ENCODE data around the gene MCIDAS. TPM values are rescaled to one million over a fixed set of nuclear protein-coding genes. Genes with fewer than 3 reads are reported as not detected.

Gene MCIDAS
- total RNA-seq, 1 donor from 2014 or later, result under 0.01 TPM

- TF ChIP-seq, protein P1, sequence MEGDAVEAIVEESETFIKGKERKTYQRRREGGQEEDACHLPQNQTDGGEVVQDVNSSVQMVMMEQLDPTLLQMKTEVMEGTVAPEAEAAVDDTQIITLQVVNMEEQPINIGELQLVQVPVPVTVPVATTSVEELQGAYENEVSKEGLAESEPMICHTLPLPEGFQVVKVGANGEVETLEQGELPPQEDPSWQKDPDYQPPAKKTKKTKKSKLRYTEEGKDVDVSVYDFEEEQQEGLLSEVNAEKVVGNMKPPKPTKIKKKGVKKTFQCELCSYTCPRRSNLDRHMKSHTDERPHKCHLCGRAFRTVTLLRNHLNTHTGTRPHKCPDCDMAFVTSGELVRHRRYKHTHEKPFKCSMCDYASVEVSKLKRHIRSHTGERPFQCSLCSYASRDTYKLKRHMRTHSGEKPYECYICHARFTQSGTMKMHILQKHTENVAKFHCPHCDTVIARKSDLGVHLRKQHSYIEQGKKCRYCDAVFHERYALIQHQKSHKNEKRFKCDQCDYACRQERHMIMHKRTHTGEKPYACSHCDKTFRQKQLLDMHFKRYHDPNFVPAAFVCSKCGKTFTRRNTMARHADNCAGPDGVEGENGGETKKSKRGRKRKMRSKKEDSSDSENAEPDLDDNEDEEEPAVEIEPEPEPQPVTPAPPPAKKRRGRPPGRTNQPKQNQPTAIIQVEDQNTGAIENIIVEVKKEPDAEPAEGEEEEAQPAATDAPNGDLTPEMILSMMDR (IDR thresholded peaks at IDR 0.05; ENCODE audit: insufficient read depth, low read length, severe bottlenecking), result no peak
- FAIRE-seq (no peak), DNase-seq (ENCODE audit: low read depth) (no peak)
- Histone ChIP-seq H3K36me3 (ENCODE audit: control insufficient read depth, insufficient read depth, low read length) (no peaks in the 10 kb centered on the region), H3K4me3 (ENCODE audit: low read depth, low read length) (no peak overlapping the region), H3K27me3 (ENCODE audit: control insufficient read depth, insufficient read depth, low read length) (no peaks in the 10 kb centered on the region)
Observed at GRCh38 chr5:55223812-55224240, 3.3 kb downstream of the MCIDAS start.

- no peaks in the 10 kb centered on the region for H3K27me3 ChIP-seq (ENCODE audit: control insufficient read depth, insufficient read depth, low read length)
- H3K4me3 ChIP-seq (ENCODE audit: low read depth, low read length), result no peak overlapping the region
- DNase-seq (ENCODE audit: low read depth) (no peak), FAIRE-seq (no peak)
- H3K36me3 ChIP-seq (ENCODE audit: control insufficient read depth, insufficient read depth, low read length), result no peaks in the 10 kb centered on the region
- TF ChIP-seq, protein P1 (IDR thresholded peaks at IDR 0.05; ENCODE audit: insufficient read depth, low read length, severe bottlenecking), result no peak
Observed at GRCh38 chr5:55222985-55223811, 3.9 kb downstream of the MCIDAS start.

GRCh38 chr5:55222092-55222984, 4.8 kb downstream of the MCIDAS start:
- Histone ChIP-seq H3K36me3 (ENCODE audit: control insufficient read depth, insufficient read depth, low read length) (no peaks in the 10 kb centered on the region), H3K27me3 (ENCODE audit: control insufficient read depth, insufficient read depth, low read length) (no peaks in the 10 kb centered on the region), H3K4me3 (ENCODE audit: low read depth, low read length) (no peak overlapping the region)
- FAIRE-seq, result no peak
- DNase-seq (ENCODE audit: low read depth), result no peak
- TF ChIP-seq, protein P1 (IDR thresholded peaks at IDR 0.05; ENCODE audit: insufficient read depth, low read length, severe bottlenecking), result no peak

- Histone ChIP-seq H3K4me3 (ENCODE audit: low read depth, low read length) (no peak overlapping the region), H3K36me3 (ENCODE audit: control insufficient read depth, insufficient read depth, low read length) (no peaks in the 10 kb centered on the region), H3K27me3 (ENCODE audit: control insufficient read depth, insufficient read depth, low read length) (no peaks in the 10 kb centered on the region)
- DNase-seq (ENCODE audit: low read depth), result no peak
- TF ChIP-seq, protein P1 (IDR thresholded peaks at IDR 0.05; ENCODE audit: insufficient read depth, low read length, severe bottlenecking), result no peak
- no peak for FAIRE-seq
Observed at GRCh38 chr5:55220433-55221185, 6.5 kb downstream of the MCIDAS start.

DNA sequence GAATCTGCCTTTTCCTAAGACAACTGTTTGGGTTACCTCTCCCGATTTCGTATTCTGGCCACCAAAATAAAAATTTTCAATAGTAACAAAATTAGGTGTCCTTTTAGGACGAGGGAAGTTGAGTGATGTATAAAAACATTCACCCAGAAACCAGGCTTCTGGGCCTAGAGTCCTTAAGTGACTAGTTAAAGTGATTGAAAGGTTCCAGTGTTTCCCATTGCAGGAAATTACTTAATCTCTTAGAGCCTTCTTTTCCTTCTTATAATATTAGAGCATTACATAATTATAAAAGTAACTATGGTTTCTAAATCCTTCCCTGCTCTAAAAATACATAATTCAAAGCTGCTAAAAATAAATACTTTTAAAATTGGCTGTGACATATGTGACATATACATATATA, 7.3 kb downstream of the MCIDAS start:
- H3K4me3 ChIP-seq (ENCODE audit: low read depth, low read length), result no peak overlapping the region
- TF ChIP-seq, protein P1 (IDR thresholded peaks at IDR 0.05; ENCODE audit: insufficient read depth, low read length, severe bottlenecking), result no peak
- FAIRE-seq (no peak), DNase-seq (ENCODE audit: low read depth) (no peak)
- H3K36me3 ChIP-seq (ENCODE audit: control insufficient read depth, insufficient read depth, low read length), result no peaks in the 10 kb centered on the region
- H3K27me3 ChIP-seq (ENCODE audit: control insufficient read depth, insufficient read depth, low read length), result no peaks in the 10 kb centered on the region

Data from bronchial epithelial cell (primary cell).